Fibroblast of the conjunctiva (primary cell): ENCODE measurements around the gene RICTOR.

Experiments used
- DNase-seq: peaks from one replicate; pipeline ENCODE4 v3.0.0-alpha.2; 2010; ENCODE audit warnings: low read depth

Gene RICTOR

GRCh38 chr5:39074017-39074814 lies at the start of gene RICTOR:
Gene RICTOR (minus strand): TSS chr5:39074399. CDS start chr5:39074377, 22 bp downstream.
- peak; percentile 63 for DNase-seq

GRCh38 chr5:39121922-39122321 lies 47.7 kb upstream of the RICTOR start:
- no peak for DNase-seq

GRCh38 chr5:39121315-39121714 lies 47.1 kb upstream of the RICTOR start:
- no peak for DNase-seq

GRCh38 chr5:39120052-39120420 lies 45.8 kb upstream of the RICTOR start:
- no peak for DNase-seq

- DNase-seq: no peak
Observed at GRCh38 chr5:39119404-39120051, 45.3 kb upstream of the RICTOR start.

GRCh38 chr5:39118638-39119037 lies 44.4 kb upstream of the RICTOR start:
- no peak for DNase-seq

GRCh38 chr5:39117401-39117800 lies 43.2 kb upstream of the RICTOR start:
- no peak for DNase-seq

GRCh38 chr5:39116344-39117170 lies 42.4 kb upstream of the RICTOR start:
- DNase-seq: no peak

- no peak for DNase-seq
Observed at GRCh38 chr5:39115644-39116343, 41.6 kb upstream of the RICTOR start.

- DNase-seq: no peak
Observed at GRCh38 chr5:39114155-39114554, 40.0 kb upstream of the RICTOR start.

GRCh38 chr5:39113354-39113953 lies 39.3 kb upstream of the RICTOR start:
- DNase-seq: no peak

- DNase-seq: no peak
Observed at GRCh38 chr5:39109606-39110005, 35.4 kb upstream of the RICTOR start.

GRCh38 chr5:39108987-39109386 lies 34.8 kb upstream of the RICTOR start:
- DNase-seq: no peak

- DNase-seq: no peak
Observed at GRCh38 chr5:39107350-39107749, 33.2 kb upstream of the RICTOR start.

- no peak for DNase-seq
Observed at GRCh38 chr5:39106322-39106721, 32.1 kb upstream of the RICTOR start.

- DNase-seq: no peak
Observed at GRCh38 chr5:39104221-39104620, 30.0 kb upstream of the RICTOR start.

GRCh38 chr5:39102684-39103155 lies 28.5 kb upstream of the RICTOR start:
- DNase-seq: no peak

- DNase-seq: peak; percentile 69
Observed at GRCh38 chr5:39100851-39101396, 26.7 kb upstream of the RICTOR start.

- DNase-seq: no peak
Observed at GRCh38 chr5:39100301-39100850, 26.2 kb upstream of the RICTOR start.

GRCh38 chr5:39099831-39100230 lies 25.6 kb upstream of the RICTOR start:
- no peak for DNase-seq

- no peak for DNase-seq
Observed at GRCh38 chr5:39093352-39093751, 19.2 kb upstream of the RICTOR start.
